HEK293 (cell line): Measurements from ENCODE around the gene NAA25.

Experiments
- CTCF ChIA-PET: fragments of 350-600 bp; formaldehyde crosslinking; extraction: SDS; loops from one replicate; lab custom pipeline; 2021; ENCODE audit warnings: antibody characterized with exemption; lab: Yijun Ruan, JAX
- POLR2A ChIA-PET: fragments of 300-600 bp; formaldehyde crosslinking; extraction: SDS; loops from one replicate; lab custom pipeline; 2020; ENCODE audit warnings: antibody characterized with exemption, inconsistent platforms; lab: Yijun Ruan, JAX
- H3K27ac ChIP-seq: fragments of 200-500 bp; sonication (Bioruptor generic); 2 replicates; pipeline ENCODE4 v1.5.1; 2014; ENCODE audit warnings: low read depth, low read length, control low read depth, inconsistent platforms; ENCODE audit errors: extremely low read depth
- H3K36me3 ChIP-seq, 2 experiments: fragments of 200-500 bp in 1 of 2; sonication (Bioruptor generic) in 1 of 2; 1 replicate in 1 of 2; 2 replicates in 1 of 2; pipeline ENCODE4 v1.5.1; 2014 to 2017; ENCODE audit warnings: inconsistent platforms in 2 of 2, low read length in 2 of 2; ENCODE audit not compliant: control insufficient read depth in 2 of 2, insufficient read depth in 1 of 2
- H3K4me1 ChIP-seq: fragments of 200-500 bp; sonication (Bioruptor generic); 2 replicates; pipeline ENCODE4 v1.5.1; 2014; ENCODE audit warnings: mild to moderate bottlenecking, low read length, inconsistent platforms; ENCODE audit not compliant: control insufficient read depth, insufficient read depth
- H3K4me3 ChIP-seq: 2 replicates; pipeline ENCODE4 v1.5.1; 2011; ENCODE audit warnings: low read depth, mild to moderate bottlenecking, control low read depth, low read length, moderate library complexity
- H3K9me3 ChIP-seq: fragments of 200-500 bp; sonication (Bioruptor generic); 2 replicates; pipeline ENCODE4 v1.5.1; 2014; ENCODE audit warnings: low read depth, low read length, inconsistent platforms; ENCODE audit not compliant: control insufficient read depth, insufficient read depth
- ATF2 ChIP-seq: fragments of 450-650 bp; formaldehyde crosslinking; IDR thresholded peaks from 2 replicates; pipeline ENCODE4 v1.5.1; 2016; ENCODE audit warnings: missing biosample characterization, missing genetic modification characterization, low read depth
- HOXD13 ChIP-seq: sonication (generic); formaldehyde crosslinking; IDR thresholded peaks from 2 replicates; pipeline ENCODE4 v1.8.0; 2022; ENCODE audit warnings: missing genetic modification reagents, borderline replicate concordance
- KLF16 ChIP-seq: fragments of 450-650 bp; formaldehyde crosslinking; IDR thresholded peaks from 2 replicates; pipeline ENCODE4 v1.5.1; 2017; ENCODE audit warnings: missing biosample characterization, missing genetic modification characterization
- RBAK ChIP-seq: fragments of 450-650 bp; formaldehyde crosslinking; IDR thresholded peaks from 2 replicates; pipeline ENCODE4 v1.5.1; 2016; ENCODE audit warnings: missing biosample characterization, missing genetic modification characterization
- REST ChIP-seq: fragments of 450-650 bp; formaldehyde crosslinking; IDR thresholded peaks from 2 replicates; pipeline ENCODE4 v1.5.1; 2016; ENCODE audit warnings: missing biosample characterization, missing genetic modification characterization
- SETDB1 ChIP-seq: IDR thresholded peaks from one replicate; pipeline ENCODE4 v1.6.1; 2017; ENCODE audit warnings: mild to moderate bottlenecking, low read length, moderate library complexity, mixed read lengths; ENCODE audit not compliant: insufficient read length
- ZBTB48 ChIP-seq: fragments of 450-650 bp; formaldehyde crosslinking; IDR thresholded peaks from 2 replicates; pipeline ENCODE4 v1.5.1; 2016; ENCODE audit warnings: missing biosample characterization, missing genetic modification characterization
- ZFHX2 ChIP-seq: fragments of 450-650 bp; formaldehyde crosslinking; conservative IDR thresholded peaks from 2 replicates; pipeline ENCODE4 v1.5.1; 2016; ENCODE audit warnings: missing biosample characterization, missing genetic modification characterization
- ZNF112 ChIP-seq: fragments of 450-650 bp; formaldehyde crosslinking; IDR thresholded peaks from 2 replicates; pipeline ENCODE4 v1.5.0; 2017; ENCODE audit warnings: missing biosample characterization, missing genetic modification characterization
- ZNF211 ChIP-seq: fragments of 450-650 bp; formaldehyde crosslinking; IDR thresholded peaks from 2 replicates; pipeline ENCODE4 v1.5.1; 2016; ENCODE audit warnings: low read depth, missing biosample characterization, missing genetic modification characterization
- ZNF302 ChIP-seq: fragments of 450-650 bp; formaldehyde crosslinking; IDR thresholded peaks from 2 replicates; pipeline ENCODE4 v1.5.1; 2016; ENCODE audit warnings: missing biosample characterization, missing genetic modification characterization, low read depth
- ZNF335 ChIP-seq: fragments of 450-650 bp; formaldehyde crosslinking; conservative IDR thresholded peaks from 2 replicates; pipeline ENCODE4 v1.5.1; 2016; ENCODE audit warnings: missing biosample characterization, missing genetic modification characterization
- ZNF416 ChIP-seq: fragments of 450-650 bp; formaldehyde crosslinking; IDR thresholded peaks from 2 replicates; pipeline ENCODE4 v1.5.1; 2016; ENCODE audit warnings: missing biosample characterization, missing genetic modification characterization
- ZNF423 ChIP-seq: fragments of 450-650 bp; formaldehyde crosslinking; IDR thresholded peaks from 2 replicates; pipeline ENCODE4 v1.5.1; 2016; ENCODE audit warnings: missing biosample characterization, missing genetic modification characterization
- ZNF433 ChIP-seq: fragments of 450-650 bp; formaldehyde crosslinking; IDR thresholded peaks from 2 replicates; pipeline ENCODE4 v1.5.1; 2016; ENCODE audit warnings: missing biosample characterization, missing genetic modification characterization, low read depth
- ZNF560 ChIP-seq: fragments of 450-650 bp; formaldehyde crosslinking; IDR thresholded peaks from 2 replicates; pipeline ENCODE4 v1.5.1; 2017; ENCODE audit warnings: missing biosample characterization, missing genetic modification characterization, borderline replicate concordance
- ZNF571 ChIP-seq: fragments of 450-650 bp; formaldehyde crosslinking; IDR thresholded peaks from 2 replicates; pipeline ENCODE4 v1.5.0; 2017; ENCODE audit warnings: missing biosample characterization, missing genetic modification characterization
- ZNF580 ChIP-seq: fragments of 450-650 bp; formaldehyde crosslinking; IDR thresholded peaks from 2 replicates; pipeline ENCODE4 v1.5.1; 2016; ENCODE audit warnings: missing biosample characterization, missing genetic modification characterization
- ZNF596 ChIP-seq: fragments of 450-650 bp; IDR thresholded peaks from 2 replicates; pipeline ENCODE4 v1.5.0; 2018; ENCODE audit warnings: missing biosample characterization, mild to moderate bottlenecking, missing genetic modification characterization, moderate library complexity
- ZNF610 ChIP-seq: fragments of 450-650 bp; formaldehyde crosslinking; IDR thresholded peaks from 2 replicates; pipeline ENCODE4 v1.5.1; 2016; ENCODE audit warnings: missing biosample characterization, missing genetic modification characterization, borderline replicate concordance
- ZNF704 ChIP-seq: fragments of 450-650 bp; formaldehyde crosslinking; IDR thresholded peaks from 2 replicates; pipeline ENCODE4 v1.5.1; 2016; ENCODE audit warnings: missing biosample characterization, missing genetic modification characterization
- TF ChIP-seq, protein P1 (sequence below): fragments of 450-650 bp; formaldehyde crosslinking; IDR thresholded peaks from 2 replicates; pipeline ENCODE4 v1.5.1; 2016; ENCODE audit warnings: missing biosample characterization, missing genetic modification characterization
- TF ChIP-seq, protein P2 (sequence below): fragments of 450-650 bp; formaldehyde crosslinking; IDR thresholded peaks from 2 replicates; pipeline ENCODE4 v1.5.1; 2016; ENCODE audit warnings: missing biosample characterization, missing genetic modification characterization

NAA25 gene

DNA sequence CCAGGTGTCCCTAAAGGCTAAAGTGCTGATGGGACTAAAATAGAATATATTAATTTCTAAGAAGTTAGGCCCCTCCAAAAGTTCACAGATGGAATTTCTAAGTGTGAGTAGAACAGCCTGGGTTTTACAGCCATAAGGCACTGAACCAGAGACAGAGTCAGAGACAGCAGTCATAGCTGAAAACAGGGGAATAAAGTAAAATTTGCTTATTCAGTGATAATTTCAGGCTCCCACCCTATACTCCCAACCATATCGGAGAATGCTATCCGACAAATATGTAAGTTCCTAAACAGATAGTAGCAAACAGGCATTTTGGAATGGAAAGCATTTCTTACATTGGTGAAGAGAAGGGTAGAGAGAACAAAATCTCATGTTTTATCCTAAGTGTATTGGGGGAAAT is 45.3 kb downstream of the NAA25 start (continued):
- no peak for TF ChIP-seq ZNF571 (tag by site-specific recombination)
- TF ChIP-seq ZNF211 (tag by site-specific recombination) = no peak

DNA sequence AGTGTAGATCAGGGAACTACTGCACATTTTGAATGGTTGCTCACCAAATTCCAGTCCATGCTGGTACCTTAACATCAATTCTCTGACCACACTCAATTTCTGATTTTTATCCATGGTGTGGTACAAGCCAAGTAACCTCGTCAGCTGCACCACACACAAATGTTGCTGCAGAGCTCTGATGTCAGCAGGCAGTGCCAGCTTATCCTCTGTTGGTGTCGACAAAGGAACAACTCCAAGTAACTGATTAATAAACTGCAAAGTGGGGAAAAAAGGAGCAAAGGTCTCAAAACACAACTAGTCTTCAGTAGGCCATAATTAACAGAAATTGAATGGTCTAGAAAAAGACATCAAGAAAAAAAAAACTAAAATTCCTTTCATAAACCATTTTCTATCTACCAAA is 47.4 kb downstream of the NAA25 start:
- ChIA-PET CTCF (interaction anchor here (0.7 kb wide), 1 partner anchor 12 kb away, joined by 5 read pairs; no protein-coding TSS in a partner anchor), POLR2A (no interaction called here)

DNA sequence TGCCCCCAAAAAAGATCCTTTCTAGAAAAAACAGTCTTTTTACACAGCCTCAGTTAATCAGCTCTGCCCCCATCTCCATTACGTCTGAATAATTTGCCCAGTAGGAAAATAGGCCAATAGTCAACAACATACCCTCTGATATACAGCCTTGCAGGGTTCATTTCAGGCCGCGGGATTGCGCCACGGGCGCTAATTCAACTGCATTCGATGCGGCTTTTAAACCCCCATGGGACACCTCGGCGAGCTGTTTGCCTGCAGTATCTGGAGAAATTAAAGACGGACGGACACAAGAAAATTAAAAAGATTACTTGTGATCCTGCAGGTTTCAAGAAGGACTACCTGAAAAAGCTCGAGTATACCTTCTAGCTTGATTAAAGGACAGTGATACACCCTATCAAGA is 59.2 kb downstream of the NAA25 start:
- H3K27ac ChIP-seq = no peak overlapping the region
- no peaks in the 10 kb centered on the region for H3K4me1 ChIP-seq
- H3K9me3 ChIP-seq = no peaks in the 10 kb centered on the region
- ChIA-PET CTCF (interaction anchor here (0.5 to 1.4 kb wide), 3 partner anchors 12 to 149 kb away, joined by 3 to 5 read pairs (median 3); no protein-coding TSS in a partner anchor), POLR2A (no interaction called here)
- H3K36me3 ChIP-seq = peaks cover 78 to 94% of the 10 kb centered on the region in 2 experiments
- no peak for TF ChIP-seq ZNF610 (tag by site-specific recombination)
- TF ChIP-seq, protein P1, sequence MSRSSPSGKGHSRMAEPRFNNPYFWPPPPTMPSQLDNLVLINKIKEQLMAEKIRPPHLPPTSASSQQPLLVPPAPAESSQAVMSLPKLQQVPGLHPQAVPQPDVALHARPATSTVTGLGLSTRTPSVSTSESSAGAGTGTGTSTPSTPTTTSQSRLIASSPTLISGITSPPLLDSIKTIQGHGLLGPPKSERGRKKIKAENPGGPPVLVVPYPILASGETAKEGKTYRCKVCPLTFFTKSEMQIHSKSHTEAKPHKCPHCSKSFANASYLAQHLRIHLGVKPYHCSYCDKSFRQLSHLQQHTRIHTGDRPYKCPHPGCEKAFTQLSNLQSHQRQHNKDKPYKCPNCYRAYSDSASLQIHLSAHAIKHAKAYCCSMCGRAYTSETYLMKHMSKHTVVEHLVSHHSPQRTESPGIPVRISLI (tag by site-specific recombination) = no peak
- no peak for TF ChIP-seq RBAK (tag by site-specific recombination)
- TF ChIP-seq ZNF335 (tag by site-specific recombination) = no peak
- no peak for TF ChIP-seq ZNF560
- no peak for TF ChIP-seq ZNF704 (tag by site-specific recombination)
- TF ChIP-seq ZNF416 (tag by site-specific recombination) = no peak
- no peak for TF ChIP-seq REST (tag by site-specific recombination)
- TF ChIP-seq, protein P2, sequence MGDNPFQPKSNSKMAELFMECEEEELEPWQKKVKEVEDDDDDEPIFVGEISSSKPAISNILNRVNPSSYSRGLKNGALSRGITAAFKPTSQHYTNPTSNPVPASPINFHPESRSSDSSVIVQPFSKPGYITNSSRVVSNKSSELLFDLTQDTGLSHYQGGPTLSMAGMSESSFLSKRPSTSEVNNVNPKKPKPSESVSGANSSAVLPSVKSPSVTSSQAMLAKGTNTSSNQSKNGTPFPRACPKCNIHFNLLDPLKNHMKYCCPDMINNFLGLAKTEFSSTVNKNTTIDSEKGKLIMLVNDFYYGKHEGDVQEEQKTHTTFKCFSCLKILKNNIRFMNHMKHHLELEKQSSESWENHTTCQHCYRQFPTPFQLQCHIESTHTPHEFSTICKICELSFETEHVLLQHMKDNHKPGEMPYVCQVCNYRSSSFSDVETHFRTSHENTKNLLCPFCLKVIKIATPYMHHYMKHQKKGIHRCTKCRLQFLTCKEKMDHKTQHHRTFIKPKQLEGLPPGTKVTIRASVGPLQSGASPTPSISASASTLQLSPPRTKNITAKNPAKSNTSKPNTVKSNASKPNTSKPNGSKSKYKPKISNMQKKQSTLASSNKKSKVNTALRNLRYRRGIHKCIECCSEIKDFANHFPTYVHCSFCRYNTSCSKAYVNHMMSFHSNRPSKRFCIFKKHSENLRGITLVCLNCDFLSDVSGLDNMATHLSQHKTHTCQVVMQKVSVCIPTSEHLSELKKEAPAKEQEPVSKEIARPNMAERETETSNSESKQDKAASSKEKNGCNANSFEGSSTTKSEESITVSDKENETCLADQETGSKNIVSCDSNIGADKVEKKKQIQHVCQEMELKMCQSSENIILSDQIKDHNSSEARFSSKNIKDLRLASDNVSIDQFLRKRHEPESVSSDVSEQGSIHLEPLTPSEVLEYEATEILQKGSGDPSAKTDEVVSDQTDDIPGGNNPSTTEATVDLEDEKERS (tag by site-specific recombination) = no peak
- no peak for TF ChIP-seq HOXD13 (CRISPR knock-in tag)
- TF ChIP-seq ZBTB48 (tag by site-specific recombination) = no peak
- no peak for TF ChIP-seq ZNF423
- no peak for TF ChIP-seq ATF2 (tag by site-specific recombination)
- no peak for TF ChIP-seq KLF16 (tag by site-specific recombination)
- TF ChIP-seq ZNF433 = no peak
- no peak for TF ChIP-seq SETDB1
- no peak for TF ChIP-seq ZNF112 (tag by site-specific recombination)
- TF ChIP-seq ZNF580 (tag by site-specific recombination) = no peak
- no peak for TF ChIP-seq ZNF302 (tag by site-specific recombination)
- no peak for TF ChIP-seq ZFHX2 (tag by site-specific recombination)
- H3K4me3 ChIP-seq = no peak overlapping the region

More for the DNA sequence above, 47.4 kb downstream of the NAA25 start:
- no peak overlapping the region for H3K4me3 ChIP-seq
- H3K4me1 ChIP-seq = no peaks in the 10 kb centered on the region
- H3K9me3 ChIP-seq = no peaks in the 10 kb centered on the region
- TF ChIP-seq ZNF596 (tag by site-specific recombination) = no peak
- TF ChIP-seq, all 188 proteins: peak for 0
- Histone ChIP-seq H3K36me3 (peaks cover 69 to 83% of the 10 kb centered on the region in 2 experiments), H3K27ac (no peak overlapping the region)
